DMS 273 (cell line): ENCODE data around the gene CDC25C.

ENCODE experiments used
- DNase-seq: peaks from one replicate; lab custom pipeline; 2025; ENCODE audit not compliant: unreplicated experiment; lab: John Stamatoyannopoulos, UW

The CDC25C gene

GRCh38 chr5:138331449-138332368, at the start of gene CDC25C:
Gene CDC25C (minus strand): TSS chr5:138331804. CDS start chr5:138331180, 624 bp downstream.
- DNase-seq, result peak; percentile 100

- no peak for DNase-seq
Observed at GRCh38 chr5:138372653-138373052, 41.0 kb upstream of the CDC25C start.

- DNase-seq, result no peak
Observed at GRCh38 chr5:138372225-138372624, 40.6 kb upstream of the CDC25C start.

- no peak for DNase-seq
Observed at GRCh38 chr5:138371454-138371853, 39.9 kb upstream of the CDC25C start.

GRCh38 chr5:138370537-138370936, 38.9 kb upstream of the CDC25C start:
- peak; percentile 14 for DNase-seq

- DNase-seq, result no peak
Observed at GRCh38 chr5:138369706-138370105, 38.1 kb upstream of the CDC25C start.

GRCh38 chr5:138369261-138369660, 37.7 kb upstream of the CDC25C start:
- no peak for DNase-seq

GRCh38 chr5:138366632-138367382, 35.2 kb upstream of the CDC25C start:
- no peak for DNase-seq

GRCh38 chr5:138364576-138364975, 33.0 kb upstream of the CDC25C start:
- DNase-seq, result no peak

GRCh38 chr5:138360941-138361452, 29.4 kb upstream of the CDC25C start:
- peak; percentile 54 for DNase-seq

GRCh38 chr5:138359621-138360020, 28.0 kb upstream of the CDC25C start:
- DNase-seq, result no peak

- peak; percentile 76 for DNase-seq
Observed at GRCh38 chr5:138354926-138355378, 23.3 kb upstream of the CDC25C start.

- no peak for DNase-seq
Observed at GRCh38 chr5:138354387-138354786, 22.8 kb upstream of the CDC25C start.

- DNase-seq, result no peak
Observed at GRCh38 chr5:138353560-138354080, 22.0 kb upstream of the CDC25C start.

- DNase-seq, result peak; percentile 83
Observed at GRCh38 chr5:138352722-138353559, 21.3 kb upstream of the CDC25C start.

- DNase-seq, result peak; percentile 96
Observed at GRCh38 chr5:138352071-138352721, 20.6 kb upstream of the CDC25C start, which contains the start of gene KDM3B. Gene KDM3B (plus strand): TSS chr5:138352685. CDS start chr5:138352796, 111 bp downstream.

GRCh38 chr5:138351517-138351916, 19.9 kb upstream of the CDC25C start:
- DNase-seq, result no peak

- no peak for DNase-seq
Observed at GRCh38 chr5:138351056-138351455, 19.5 kb upstream of the CDC25C start.

GRCh38 chr5:138350563-138350890, 18.9 kb upstream of the CDC25C start:
- no peak for DNase-seq
